Smooth muscle cell (in vitro differentiated cells): ENCODE data around the gene SLC37A1. TPM values are rescaled to one million over a fixed set of nuclear protein-coding genes. Genes with fewer than 3 reads are reported as not detected.

Source experiments
- DNase-seq: peaks from one replicate; lab custom pipeline; 2025; ENCODE audit not compliant: unreplicated experiment; lab: John Stamatoyannopoulos, UW
- H2AFZ ChIP-seq: fragments of 200-600 bp; sonication (generic); 2 replicates; pipeline ENCODE4 v1.6.0; 2016; ENCODE audit warnings: antibody characterized with exemption, low read depth, mild to moderate bottlenecking
- H3F3A ChIP-seq: fragments of 200-600 bp; sonication (generic); 2 replicates; pipeline ENCODE4 v1.6.0; 2017; ENCODE audit warnings: antibody characterized with exemption, low read depth
- H3K27ac ChIP-seq: fragments of 200-600 bp; sonication (generic); 2 replicates; pipeline ENCODE4 v1.5.1; 2016; ENCODE audit warnings: low read depth, mild to moderate bottlenecking
- H3K27me3 ChIP-seq: fragments of 200-600 bp; sonication (generic); 2 replicates; pipeline ENCODE4 v1.6.1; 2016; ENCODE audit warnings: low read depth, mild to moderate bottlenecking
- H3K36me3 ChIP-seq: fragments of 200-600 bp; sonication (generic); 2 replicates; pipeline ENCODE4 v1.5.1; 2016; ENCODE audit warnings: low read depth
- H3K4me1 ChIP-seq: fragments of 200-600 bp; sonication (generic); 2 replicates; pipeline ENCODE4 v1.5.1; 2016; ENCODE audit warnings: low read depth
- H3K4me2 ChIP-seq: fragments of 200-600 bp; sonication (generic); 2 replicates; pipeline ENCODE4 v1.6.0; 2016; ENCODE audit warnings: mild to moderate bottlenecking
- H3K4me3 ChIP-seq: fragments of 200-600 bp; sonication (generic); 2 replicates; pipeline ENCODE4 v1.5.1; 2016; ENCODE audit warnings: mild to moderate bottlenecking
- H3K79me2 ChIP-seq: fragments of 200-600 bp; sonication (generic); 2 replicates; pipeline ENCODE4 v1.6.0; 2016; ENCODE audit warnings: low read depth, mild to moderate bottlenecking
- H3K9ac ChIP-seq: fragments of 200-600 bp; sonication (generic); 2 replicates; pipeline ENCODE4 v1.6.0; 2016; ENCODE audit warnings: low read depth
- H3K9me3 ChIP-seq: fragments of 200-600 bp; sonication (generic); replicated peaks from 2 replicates; pipeline ENCODE4 v1.5.1; 2016; ENCODE audit warnings: low read depth
- H4K20me1 ChIP-seq: fragments of 200-600 bp; sonication (generic); 2 replicates; pipeline ENCODE4 v1.6.0; 2016; ENCODE audit warnings: low read depth
- WGBS: methylation state at CpG from one replicate; pipeline ENCODE4 v1.1.7; 2016; ENCODE audit warnings: low lambda C conversion rate; 5-methylcytosine and 5-hydroxymethylcytosine counted together
- polyA plus RNA-seq: library from polyadenylated mRNA; unstranded; fragments of >200 nt; fragmentation: Nextera tagmentation; extraction: Ambion mirVana; gene quantifications from 2 replicates; pipeline ENCODE4 v1.2.1, GENCODE V29; 2016
- total RNA-seq: library from RNA; depleted of rRNA; stranded (reverse); fragments of >200 nt; gene quantifications from 2 replicates; pipeline ENCODE4 v1.2.3, GENCODE V29; 2014
- TF ChIP-seq, protein P1 (sequence below): fragments of 200-600 bp; sonication (generic); IDR thresholded peaks from 2 replicates; pipeline ENCODE4 v1.5.1; 2017; ENCODE audit warnings: borderline replicate concordance, mild to moderate bottlenecking, antibody characterized with exemption; ENCODE audit not compliant: insufficient read depth, poor library complexity, severe bottlenecking

Gene SLC37A1
- total and polyA plus RNA-seq, 2 experiments from 2014 or later, result 15.0 to 18.0 TPM

DNA sequence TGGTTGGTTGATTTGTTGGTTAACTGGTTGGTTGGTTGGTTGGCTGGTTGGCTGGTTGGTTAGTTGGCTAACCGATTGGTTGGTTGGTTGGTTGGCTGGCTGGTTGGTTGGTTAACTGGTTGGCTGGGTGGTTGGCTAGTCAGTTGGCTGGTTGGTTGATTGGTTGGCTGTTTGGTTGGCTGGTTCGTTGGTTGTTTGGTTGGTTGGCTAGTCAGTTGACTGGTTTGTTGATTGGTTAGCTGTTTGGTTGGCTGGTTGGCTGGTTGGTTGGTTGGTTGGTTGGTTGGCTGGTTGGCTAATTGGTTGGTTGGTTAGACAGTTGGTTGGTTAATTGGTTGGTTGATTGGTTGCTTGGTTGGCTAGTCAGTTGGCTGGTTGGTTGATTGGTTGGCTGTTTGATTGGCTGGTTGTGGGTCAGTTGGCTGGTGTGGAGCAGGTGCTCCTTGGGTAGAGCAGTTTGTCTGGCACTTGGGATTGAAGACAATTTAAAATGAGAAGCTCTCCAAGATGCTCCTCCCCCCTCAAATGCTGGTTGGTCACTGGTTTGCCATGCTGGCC is 24.6 kb upstream of the SLC37A1 start:
- no peak overlapping the region for H3K27ac ChIP-seq
- no peaks in the 10 kb centered on the region for H4K20me1 ChIP-seq
- H3K27me3 ChIP-seq, result no peaks in the 10 kb centered on the region
- no peak overlapping the region for H3K9ac ChIP-seq
- H3K9me3 ChIP-seq, result no peaks in the 10 kb centered on the region
- H3F3A ChIP-seq, result no peaks in the 10 kb centered on the region
- H3K4me1 ChIP-seq, result no peaks in the 10 kb centered on the region
- H3K4me3 ChIP-seq, result no peak overlapping the region
- no peaks in the 10 kb centered on the region for H3K36me3 ChIP-seq
- WGBS, result 90% methylated on average over 2 of the region's 2 CpGs
- no peaks in the 10 kb centered on the region for H3K79me2 ChIP-seq
- H3K4me2 ChIP-seq, result no peak overlapping the region
- no peak overlapping the region for H2AFZ ChIP-seq
- TF ChIP-seq, protein P1, sequence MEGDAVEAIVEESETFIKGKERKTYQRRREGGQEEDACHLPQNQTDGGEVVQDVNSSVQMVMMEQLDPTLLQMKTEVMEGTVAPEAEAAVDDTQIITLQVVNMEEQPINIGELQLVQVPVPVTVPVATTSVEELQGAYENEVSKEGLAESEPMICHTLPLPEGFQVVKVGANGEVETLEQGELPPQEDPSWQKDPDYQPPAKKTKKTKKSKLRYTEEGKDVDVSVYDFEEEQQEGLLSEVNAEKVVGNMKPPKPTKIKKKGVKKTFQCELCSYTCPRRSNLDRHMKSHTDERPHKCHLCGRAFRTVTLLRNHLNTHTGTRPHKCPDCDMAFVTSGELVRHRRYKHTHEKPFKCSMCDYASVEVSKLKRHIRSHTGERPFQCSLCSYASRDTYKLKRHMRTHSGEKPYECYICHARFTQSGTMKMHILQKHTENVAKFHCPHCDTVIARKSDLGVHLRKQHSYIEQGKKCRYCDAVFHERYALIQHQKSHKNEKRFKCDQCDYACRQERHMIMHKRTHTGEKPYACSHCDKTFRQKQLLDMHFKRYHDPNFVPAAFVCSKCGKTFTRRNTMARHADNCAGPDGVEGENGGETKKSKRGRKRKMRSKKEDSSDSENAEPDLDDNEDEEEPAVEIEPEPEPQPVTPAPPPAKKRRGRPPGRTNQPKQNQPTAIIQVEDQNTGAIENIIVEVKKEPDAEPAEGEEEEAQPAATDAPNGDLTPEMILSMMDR, result no peak
- no peak for DNase-seq

DNA sequence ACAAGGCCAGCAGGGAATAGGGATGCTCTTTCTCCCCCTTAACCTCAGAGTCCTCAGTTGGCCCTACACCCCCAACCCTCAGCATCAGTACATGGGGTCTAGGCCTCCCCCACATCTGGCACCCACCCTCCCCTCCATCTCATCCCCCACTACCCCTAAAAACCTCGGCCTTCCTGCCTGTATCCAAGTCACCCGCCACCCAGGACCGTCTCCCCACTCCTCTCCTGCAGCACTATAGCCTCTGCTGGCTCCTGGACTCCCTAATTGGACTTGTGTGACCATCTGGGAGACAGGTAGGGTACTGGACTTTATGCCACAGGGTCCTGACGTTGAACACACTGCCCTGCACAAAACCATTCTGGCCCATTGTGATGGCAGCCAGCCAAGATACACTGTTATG is 23.7 kb upstream of the SLC37A1 start:
- DNase-seq, result no peak
- H3K4me3 ChIP-seq, result no peak overlapping the region
- WGBS, result 94% methylated on average over 4 of the region's 4 CpGs

DNA sequence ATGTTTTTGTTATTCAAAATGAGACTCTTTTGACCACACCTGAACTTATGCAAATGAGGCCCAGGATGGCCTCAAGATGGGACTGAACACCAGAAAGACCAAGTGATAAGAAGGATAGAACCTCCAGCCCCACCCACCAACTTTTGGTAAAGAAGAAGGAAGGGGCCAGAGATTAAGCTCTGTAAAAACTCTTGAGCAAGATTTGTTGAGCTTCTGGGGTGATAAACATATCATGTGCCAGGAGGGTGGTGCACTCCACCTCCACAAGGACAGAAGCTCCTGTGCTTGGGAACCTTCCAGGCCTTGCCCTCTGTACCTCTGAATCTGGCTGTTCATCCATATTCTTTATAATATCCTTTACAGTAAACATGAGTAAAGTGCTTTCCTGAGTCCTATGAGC is 22.9 kb upstream of the SLC37A1 start:
- Histone ChIP-seq H3F3A (no peaks in the 10 kb centered on the region), H3K27me3 (no peaks in the 10 kb centered on the region), H3K9me3 (no peaks in the 10 kb centered on the region), H3K9ac (no peak overlapping the region), H3K79me2 (no peaks in the 10 kb centered on the region), H4K20me1 (no peaks in the 10 kb centered on the region), H3K36me3 (no peaks in the 10 kb centered on the region), H3K27ac (no peak overlapping the region), H2AFZ (no peak overlapping the region), H3K4me2 (no peak overlapping the region), H3K4me3 (no peak overlapping the region), H3K4me1 (peaks cover 3% of the 10 kb centered on the region)
- DNase-seq, result no peak
- TF ChIP-seq, protein P1, result no peak

More for the DNA sequence above, 23.7 kb upstream of the SLC37A1 start:
- Histone ChIP-seq H2AFZ (no peak overlapping the region), H3K9me3 (no peaks in the 10 kb centered on the region), H3K9ac (no peak overlapping the region), H3F3A (no peaks in the 10 kb centered on the region), H3K36me3 (no peaks in the 10 kb centered on the region), H3K27me3 (no peaks in the 10 kb centered on the region), H3K27ac (no peak overlapping the region), H4K20me1 (no peaks in the 10 kb centered on the region), H3K79me2 (no peaks in the 10 kb centered on the region), H3K4me1 (no peaks in the 10 kb centered on the region), H3K4me2 (no peak overlapping the region)
- TF ChIP-seq, protein P1, result no peak

DNA sequence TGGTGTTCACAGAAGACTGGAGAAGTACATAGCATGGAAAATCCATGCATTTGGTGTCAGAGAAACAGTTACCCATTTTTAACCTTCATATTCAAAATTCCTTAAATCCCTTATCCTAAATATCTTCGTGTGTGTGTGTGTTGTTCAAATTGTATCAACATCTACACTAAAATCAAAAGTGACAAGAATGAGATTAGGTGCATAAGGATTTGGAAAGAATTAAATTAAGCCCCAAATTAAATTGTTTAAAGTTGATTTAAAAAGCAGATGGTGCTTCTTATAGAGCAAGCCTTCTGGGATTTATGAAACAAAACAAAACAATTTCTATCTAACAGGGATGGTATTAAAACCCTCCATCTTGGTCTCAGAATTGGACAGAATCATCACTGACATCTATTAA is 22.3 kb upstream of the SLC37A1 start:
- H3F3A ChIP-seq, result no peaks in the 10 kb centered on the region
- H3K4me3 ChIP-seq, result no peak overlapping the region
- DNase-seq, result no peak
- H3K79me2 ChIP-seq, result no peaks in the 10 kb centered on the region
- no peaks in the 10 kb centered on the region for H3K27me3 ChIP-seq
- TF ChIP-seq, protein P1, result no peak
- no peak overlapping the region for H2AFZ ChIP-seq
- peaks cover 3% of the 10 kb centered on the region for H3K4me1 ChIP-seq
- no peak overlapping the region for H3K27ac ChIP-seq
- no peaks in the 10 kb centered on the region for H4K20me1 ChIP-seq
- no peaks in the 10 kb centered on the region for H3K9me3 ChIP-seq
- H3K9ac ChIP-seq, result no peak overlapping the region
- WGBS, result 89% methylated on average over 1 of the region's 1 CpG
- H3K36me3 ChIP-seq, result no peaks in the 10 kb centered on the region
- H3K4me2 ChIP-seq, result no peak overlapping the region
